NB4 (cell line): Measurements from ENCODE around the gene PARD3.

Source experiments
- CTCF ChIP-seq: IDR thresholded peaks from one replicate; pipeline ENCODE4 v1.5.1; 2012; ENCODE audit warnings: low read depth, low read length
- POLR2A ChIP-seq: IDR thresholded peaks from 2 replicates; pipeline ENCODE4 v1.6.1; 2011; ENCODE audit warnings: mild to moderate bottlenecking; ENCODE audit not compliant: insufficient read length; ENCODE audit errors: extremely low read depth
- TF ChIP-seq, protein P1 (sequence below): IDR thresholded peaks from 2 replicates; pipeline ENCODE4 v1.6.1; 2011; ENCODE audit warnings: low read depth, low read length

- TF ChIP-seq CTCF, result no peak
- no peak for TF ChIP-seq POLR2A
- TF ChIP-seq, protein P1, sequence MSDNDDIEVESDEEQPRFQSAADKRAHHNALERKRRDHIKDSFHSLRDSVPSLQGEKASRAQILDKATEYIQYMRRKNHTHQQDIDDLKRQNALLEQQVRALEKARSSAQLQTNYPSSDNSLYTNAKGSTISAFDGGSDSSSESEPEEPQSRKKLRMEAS, result no peak
Observed at GRCh38 chr10:34249634-34250033, 565.5 kb downstream of the PARD3 start.
